AG10803 (cell line): ENCODE data around the gene IGF2R.
"Not testable (repeated sequence)": the region's sequence is repeated elsewhere in the genome, so short reads cannot be mapped to it uniquely, and the experiment has no call there.

Experiments
- DNase-seq: peaks from one replicate; pipeline ENCODE4 v3.0.0; 2010; ENCODE audit warnings: low read depth
- H3K4me3 ChIP-seq: 2 replicates; pipeline ENCODE4 v1.5.1; 2011; ENCODE audit warnings: mild to moderate bottlenecking, low read length, control low read depth
- CTCF ChIP-seq: conservative IDR thresholded peaks from 2 replicates; pipeline ENCODE4 v1.5.1; 2011; ENCODE audit warnings: mild to moderate bottlenecking, low read length, control low read depth, inconsistent platforms

IGF2R gene

GRCh38 chr6:159963111-159963510, 5.8 kb upstream of the IGF2R start:
- DNase-seq, result no peak
- no peak for TF ChIP-seq CTCF
- H3K4me3 ChIP-seq, result no peak overlapping the region

GRCh38 chr6:159964046-159964445, 4.8 kb upstream of the IGF2R start:
- no peak overlapping the region for H3K4me3 ChIP-seq
- no peak for TF ChIP-seq CTCF
- no peak for DNase-seq

- H3K4me3 ChIP-seq, result no peak overlapping the region
- TF ChIP-seq CTCF, result no peak
- DNase-seq, result no peak
These were observed 2.5 kb upstream of the IGF2R start for GRCh38 chr6:159966339-159966738.

GRCh38 chr6:159966981-159967380, 1.9 kb upstream of the IGF2R start:
- TF ChIP-seq CTCF, result no peak
- DNase-seq, result peak; percentile 36
- no peak overlapping the region for H3K4me3 ChIP-seq

- DNase-seq, H3K4me3 ChIP-seq: not testable (repeated sequence)
These were observed 1.3 kb upstream of the IGF2R start for GRCh38 chr6:159967621-159968020.

GRCh38 chr6:159969204-159969912, 476 bp downstream of the IGF2R start:
- no peak for TF ChIP-seq CTCF
- peak overlapping the region; percentile 68 for H3K4me3 ChIP-seq
- peak; percentile 23 for DNase-seq

- DNase-seq, result peak; percentile 73
- TF ChIP-seq CTCF, result no peak
- peak overlapping the region; percentile 68 for H3K4me3 ChIP-seq
These were observed 1.0 kb downstream of the IGF2R start for GRCh38 chr6:159969921-159970320.
